HepG2 (cell line): Measurements from ENCODE around the gene CPLX3. TPM values are rescaled to one million over a fixed set of nuclear protein-coding genes. Genes with fewer than 3 reads are reported as not detected.

Experiments used
- ATAC-seq: fragments of 200-7000 bp; cut with Tn5 transposase; 3 replicates; pipeline ENCODE4 v1.9.1; 2020; ENCODE audit warnings: mild to moderate bottlenecking, moderate library complexity
- BruUV-seq: library from RNA; stranded (reverse); fragments of 400-500 nt; replicated peaks from 2 replicates; lab custom pipeline; 2021; lab: Mats Ljungman, UMichigan
- CTCF ChIA-PET: fragments of 300-600 bp; formaldehyde crosslinking; extraction: SDS; loops from one replicate; lab custom pipeline; 2021; ENCODE audit warnings: low total read pairs, inconsistent platforms, low intra/inter-chr PET ratio; lab: Yijun Ruan, JAX
- POLR2A ChIA-PET: fragments of 350-600 bp; sonication (Branson Sonifier 250); formaldehyde crosslinking; loops from one replicate; lab custom pipeline; 2020; ENCODE audit warnings: antibody characterized with exemption, inconsistent platforms; lab: Yijun Ruan, JAX
- DNase-seq: peaks from one replicate; pipeline ENCODE4 v3.0.0-alpha.2; 2015; ENCODE audit warnings: low spot score
- FAIRE-seq: peaks from 3 replicates; lab custom pipeline; 2011; peaks lifted over from hg19 to GRCh38; lab: Jason Lieb, UNC
- H2AFZ ChIP-seq: one replicate; pipeline ENCODE4 v1.6.1; 2011; ENCODE audit warnings: low read length, inconsistent platforms
- H3K27ac ChIP-seq: fragments of 300-600 bp; 3 replicates; pipeline ENCODE4 v1.8.0; 2011; ENCODE audit warnings: mixed run types, mild to moderate bottlenecking, mixed read lengths, low read length, inconsistent platforms; ENCODE audit not compliant: insufficient read depth; ENCODE audit errors: extremely low read length
- H3K27me3 ChIP-seq, 2 experiments: fragments of 200-600 bp in 1 of 2; 2 replicates in 1 of 2; 3 replicates in 1 of 2; pipeline versions ENCODE4 v1.6.0 to v1.8.0; 2011; ENCODE audit warnings: low read length in 2 of 2, mild to moderate bottlenecking in 2 of 2, moderate library complexity in 2 of 2, inconsistent platforms in 1 of 2; ENCODE audit not compliant: insufficient read depth in 2 of 2, control insufficient read depth in 1 of 2
- H3K36me3 ChIP-seq, 2 experiments: fragments of 200-600 bp in 1 of 2; replicated peaks in 1 of 2; 2 replicates in 1 of 2; 3 replicates in 1 of 2; pipeline versions ENCODE4 v1.5.1 to v1.8.0; 2011; ENCODE audit warnings: low read length in 2 of 2, inconsistent platforms in 1 of 2; ENCODE audit not compliant: insufficient read depth in 2 of 2, control insufficient read depth in 1 of 2
- H3K4me1 ChIP-seq: 2 replicates; pipeline ENCODE4 v1.5.1; 2012; ENCODE audit warnings: low read length, inconsistent platforms; ENCODE audit not compliant: insufficient read depth
- H3K4me2 ChIP-seq: 2 replicates; pipeline ENCODE4 v1.6.0; 2011; ENCODE audit warnings: low read depth, low read length, inconsistent platforms
- H3K4me3 ChIP-seq, 3 experiments: fragments of 200-600 bp in 1 of 3; sonication (generic), shearing (Covaris generic) in 1 of 3; replicated peaks in 1 of 3; 2 replicates each; pipeline ENCODE4 v1.5.1; 2011 to 2016; ENCODE audit warnings: low read length in 3 of 3, inconsistent platforms in 2 of 3, low read depth in 2 of 3, mild to moderate bottlenecking in 2 of 3, control low read depth in 1 of 3, mixed read lengths in 1 of 3; ENCODE audit not compliant: insufficient read depth in 1 of 3
- H3K79me2 ChIP-seq: one replicate; pipeline ENCODE4 v1.6.1; 2011; ENCODE audit warnings: low read length, inconsistent platforms; ENCODE audit not compliant: insufficient read depth
- H3K9ac ChIP-seq: 2 replicates; pipeline ENCODE4 v1.6.0; 2011; ENCODE audit warnings: mild to moderate bottlenecking, low read depth, low read length, inconsistent platforms; ENCODE audit not compliant: insufficient read depth
- H3K9me3 ChIP-seq: 2 replicates; pipeline ENCODE4 v1.5.1; 2012; ENCODE audit warnings: mild to moderate bottlenecking, low read length
- H4K20me1 ChIP-seq: 2 replicates; pipeline ENCODE4 v1.6.0; 2011; ENCODE audit warnings: inconsistent platforms, mild to moderate bottlenecking, low read length, moderate library complexity; ENCODE audit not compliant: insufficient read depth
- HCFC1 ChIP-seq: fragments of 150-350 bp; IDR thresholded peaks from 2 replicates; pipeline ENCODE4 v1.6.1; 2014; ENCODE audit warnings: low read depth, low read length
- HOXA3 ChIP-seq: sonication (generic); formaldehyde crosslinking; IDR thresholded peaks from 2 replicates; pipeline ENCODE4 v1.5.0; 2020; ENCODE audit warnings: missing genetic modification reagents
- MIER3 ChIP-seq: IDR thresholded peaks from 2 replicates; pipeline ENCODE4 v1.6.1; 2016; ENCODE audit warnings: missing compliant biosample characterization, borderline replicate concordance
- MXD4 ChIP-seq: IDR thresholded peaks from 2 replicates; pipeline ENCODE4 v1.6.1; 2016; ENCODE audit warnings: mild to moderate bottlenecking, missing biosample characterization, missing genetic modification reagents
- POLR2A ChIP-seq, 2 experiments: IDR thresholded peaks; 2 replicates each; pipeline ENCODE4 v1.6.1; 2011; ENCODE audit warnings: low read depth in 2 of 2, low read length in 2 of 2, mild to moderate bottlenecking in 1 of 2, moderate library complexity in 1 of 2; ENCODE audit not compliant: insufficient read depth in 1 of 2
- POLR2AphosphoS2 ChIP-seq: IDR thresholded peaks from 2 replicates; pipeline ENCODE4 v1.6.1; 2011; ENCODE audit warnings: low read depth, low read length, improper control_type of control experiment
- RFXAP ChIP-seq: sonication (generic); formaldehyde crosslinking; IDR thresholded peaks from 2 replicates; pipeline ENCODE4 v1.4.0; 2020; ENCODE audit warnings: missing genetic modification reagents, borderline replicate concordance
- SAFB2 ChIP-seq: sonication (generic); formaldehyde crosslinking; IDR thresholded peaks from 2 replicates; pipeline ENCODE4 v1.5.1; 2020; ENCODE audit warnings: missing genetic modification reagents, low read depth, mild to moderate bottlenecking, borderline replicate concordance
- SP4 ChIP-seq: sonication (generic); formaldehyde crosslinking; IDR thresholded peaks from 2 replicates; pipeline ENCODE4 v1.8.1; 2023; ENCODE audit warnings: mild to moderate bottlenecking, missing genetic modification reagents
- TBX2 ChIP-seq: sonication (generic); formaldehyde crosslinking; IDR thresholded peaks from 2 replicates; pipeline ENCODE4 v1.5.0; 2020; ENCODE audit warnings: missing genetic modification reagents, mild to moderate bottlenecking, borderline replicate concordance
- ZFAT ChIP-seq: sonication (generic); formaldehyde crosslinking; conservative IDR thresholded peaks from 2 replicates; pipeline ENCODE4 v1.8.1; 2023; ENCODE audit warnings: missing genetic modification reagents, inconsistent platforms
- ZNF136 ChIP-seq: sonication (generic); formaldehyde crosslinking; IDR thresholded peaks from 2 replicates; pipeline ENCODE4 v1.8.1; 2022; ENCODE audit warnings: low read depth, mild to moderate bottlenecking, moderate library complexity, missing genetic modification reagents
- ZNF530 ChIP-seq: sonication (generic); formaldehyde crosslinking; IDR thresholded peaks from 2 replicates; pipeline ENCODE4 v1.5.0; 2020; ENCODE audit warnings: low read depth, mild to moderate bottlenecking, missing genetic modification reagents
- ZNF567 ChIP-seq: sonication (generic); formaldehyde crosslinking; IDR thresholded peaks from 2 replicates; pipeline ENCODE4 v1.8.1; 2023; ENCODE audit warnings: mild to moderate bottlenecking, missing genetic modification reagents, borderline replicate concordance
- WGBS: methylation state at CpG from one replicate; pipeline ENCODE4 v1.1.6; 2017; ENCODE audit warnings: low lambda C conversion rate; 5-methylcytosine and 5-hydroxymethylcytosine counted together
- in situ Hi-C: cut with HindIII; loops from 2 replicates; pipeline ENCODE4 v1.10.0; 2017; ENCODE audit warnings: low pct_unique_long_range_greater_than_20kb; ENCODE audit not compliant: extremely low pct_ligation_motif_present
- intact Hi-C: fragments of 100-400 bp; cut with micrococcal nuclease; formaldehyde crosslinking; loops from one replicate; pipeline ENCODE4 v1.10.0; 2022; ENCODE audit not compliant: unreplicated experiment
- polyA plus RNA-seq, 8 experiments: library from polyadenylated mRNA; depleted of rRNA in 3 of 8; stranded (reverse) in 7 of 8; unstranded in 1 of 8; fragments of >200 nt; fragmentation: Illumina TruSeq in 4 of 8; extraction: Trizol in 4 of 8; gene quantifications; 2 replicates each; pipeline versions ENCODE4 v1.2.1 to v1.2.3, GENCODE V29; 2011 to 2016; ENCODE audit warnings: low read depth in 4 of 8, missing spikeins in 1 of 8, mixed read lengths in 1 of 8; ENCODE audit not compliant: insufficient read depth in 1 of 8
- total RNA-seq, 5 experiments: library from RNA; depleted of rRNA; stranded (reverse); fragments of >200 nt; fragmentation: Illumina TruSeq; extraction: Trizol; gene quantifications; 2 replicates each; pipeline ENCODE4 v1.2.3, GENCODE V29; 2016; ENCODE audit warnings: low read depth in 1 of 5
- TF ChIP-seq, protein P1 (sequence below): sonication (generic); formaldehyde crosslinking; IDR thresholded peaks from 2 replicates; pipeline ENCODE4 v1.8.0; 2022; ENCODE audit warnings: mild to moderate bottlenecking, missing genetic modification reagents, moderate library complexity
- TF ChIP-seq, protein P2 (sequence below): sonication (generic); formaldehyde crosslinking; IDR thresholded peaks from 2 replicates; pipeline ENCODE4 v1.4.0; 2020; ENCODE audit warnings: missing genetic modification reagents
- TF ChIP-seq, protein P3 (sequence below): sonication (generic); formaldehyde crosslinking; IDR thresholded peaks from 2 replicates; pipeline ENCODE4 v1.4.0; 2020; ENCODE audit warnings: mild to moderate bottlenecking, missing genetic modification reagents, borderline replicate concordance

Gene CPLX3
- total and polyA plus RNA-seq, 2 of the 13 experiments (the other 11 are each of a cell fraction or from before 2014, with no cell fraction given): not detected

DNA sequence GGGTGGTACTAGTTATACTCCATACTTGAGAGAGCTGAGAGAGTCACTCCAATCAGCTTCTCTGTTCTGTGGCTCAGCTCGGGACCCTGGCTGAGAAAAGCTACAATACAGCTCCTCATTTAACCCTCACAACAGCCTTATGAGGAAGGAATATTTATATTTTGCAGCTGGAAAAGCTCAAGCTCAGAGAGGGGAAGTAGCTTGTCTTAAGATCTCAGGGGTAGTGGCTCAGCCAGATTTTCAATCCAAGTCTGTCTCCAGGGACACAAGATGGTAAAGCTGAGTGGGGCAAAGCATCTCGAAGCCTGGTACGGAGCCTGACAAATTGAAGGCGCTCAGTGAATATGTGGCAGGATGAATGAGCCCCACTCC is 31.9 kb downstream of the CPLX3 start:
- CTCF ChIA-PET: no interaction called here
- H3K27me3 ChIP-seq: no peaks in the 10 kb centered on the region
- H3K4me1 ChIP-seq: peaks cover 22% of the 10 kb centered on the region
- TF ChIP-seq HCFC1 (no peak), ZNF567 (no peak), POLR2AphosphoS2 (no peak), SAFB2 (CRISPR knock-in tag) (no peak), TBX2 (CRISPR knock-in tag) (no peak), POLR2A (IDR thresholded peaks at IDR 0.05; ENCODE audit: insufficient read depth in 1 of 2, low read depth in 2 of 2, low read length in 2 of 2) (no peak), MXD4 (CRISPR knock-in tag) (no peak), ZNF530 (no peak), ZFAT (no peak), MIER3 (no peak), SP4 (no peak), RFXAP (no peak), ZNF136 (no peak), HOXA3 (no peak)
- TF ChIP-seq, protein P1, sequence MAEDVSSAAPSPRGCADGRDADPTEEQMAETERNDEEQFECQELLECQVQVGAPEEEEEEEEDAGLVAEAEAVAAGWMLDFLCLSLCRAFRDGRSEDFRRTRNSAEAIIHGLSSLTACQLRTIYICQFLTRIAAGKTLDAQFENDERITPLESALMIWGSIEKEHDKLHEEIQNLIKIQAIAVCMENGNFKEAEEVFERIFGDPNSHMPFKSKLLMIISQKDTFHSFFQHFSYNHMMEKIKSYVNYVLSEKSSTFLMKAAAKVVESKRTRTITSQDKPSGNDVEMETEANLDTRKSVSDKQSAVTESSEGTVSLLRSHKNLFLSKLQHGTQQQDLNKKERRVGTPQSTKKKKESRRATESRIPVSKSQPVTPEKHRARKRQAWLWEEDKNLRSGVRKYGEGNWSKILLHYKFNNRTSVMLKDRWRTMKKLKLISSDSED (CRISPR knock-in tag): no peak
- TF ChIP-seq, protein P2, sequence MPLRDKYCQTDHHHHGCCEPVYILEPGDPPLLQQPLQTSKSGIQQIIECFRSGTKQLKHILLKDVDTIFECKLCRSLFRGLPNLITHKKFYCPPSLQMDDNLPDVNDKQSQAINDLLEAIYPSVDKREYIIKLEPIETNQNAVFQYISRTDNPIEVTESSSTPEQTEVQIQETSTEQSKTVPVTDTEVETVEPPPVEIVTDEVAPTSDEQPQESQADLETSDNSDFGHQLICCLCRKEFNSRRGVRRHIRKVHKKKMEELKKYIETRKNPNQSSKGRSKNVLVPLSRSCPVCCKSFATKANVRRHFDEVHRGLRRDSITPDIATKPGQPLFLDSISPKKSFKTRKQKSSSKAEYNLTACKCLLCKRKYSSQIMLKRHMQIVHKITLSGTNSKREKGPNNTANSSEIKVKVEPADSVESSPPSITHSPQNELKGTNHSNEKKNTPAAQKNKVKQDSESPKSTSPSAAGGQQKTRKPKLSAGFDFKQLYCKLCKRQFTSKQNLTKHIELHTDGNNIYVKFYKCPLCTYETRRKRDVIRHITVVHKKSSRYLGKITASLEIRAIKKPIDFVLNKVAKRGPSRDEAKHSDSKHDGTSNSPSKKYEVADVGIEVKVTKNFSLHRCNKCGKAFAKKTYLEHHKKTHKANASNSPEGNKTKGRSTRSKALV (CRISPR knock-in tag): no peak
- TF ChIP-seq, protein P3, sequence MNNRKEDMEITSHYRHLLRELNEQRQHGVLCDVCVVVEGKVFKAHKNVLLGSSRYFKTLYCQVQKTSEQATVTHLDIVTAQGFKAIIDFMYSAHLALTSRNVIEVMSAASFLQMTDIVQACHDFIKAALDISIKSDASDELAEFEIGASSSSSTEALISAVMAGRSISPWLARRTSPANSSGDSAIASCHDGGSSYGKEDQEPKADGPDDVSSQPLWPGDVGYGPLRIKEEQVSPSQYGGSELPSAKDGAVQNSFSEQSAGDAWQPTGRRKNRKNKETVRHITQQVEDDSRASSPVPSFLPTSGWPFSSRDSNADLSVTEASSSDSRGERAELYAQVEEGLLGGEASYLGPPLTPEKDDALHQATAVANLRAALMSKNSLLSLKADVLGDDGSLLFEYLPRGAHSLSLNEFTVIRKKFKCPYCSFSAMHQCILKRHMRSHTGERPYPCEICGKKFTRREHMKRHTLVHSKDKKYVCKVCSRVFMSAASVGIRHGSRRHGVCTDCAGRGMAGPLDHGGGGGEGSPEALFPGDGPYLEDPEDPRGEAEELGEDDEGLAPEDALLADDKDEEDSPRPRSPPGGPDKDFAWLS: no peak
- in situ Hi-C loops (no loop called here), intact Hi-C loops (no loop called here)
- no peak for FAIRE-seq
- H2AFZ ChIP-seq: no peak overlapping the region
- H3K9ac ChIP-seq: no peak overlapping the region
- no peak for ATAC-seq
- H3K4me2 ChIP-seq: no peak overlapping the region
- H3K27ac ChIP-seq: no peak overlapping the region
- WGBS: 99% methylated on average over 4 of the region's 4 CpGs
- no peak overlapping the region for H3K4me3 ChIP-seq
- H3K36me3 ChIP-seq: peaks cover 4 to 13% of the 10 kb centered on the region in 2 experiments; a peak in 4 of 5 replicates
- no peak for DNase-seq
- H3K9me3 ChIP-seq: no peaks in the 10 kb centered on the region
- H3K79me2 ChIP-seq: peaks cover 13% of the 10 kb centered on the region
- POLR2A ChIA-PET: interaction anchor here (0.7 to 1.1 kb wide), 2 partner anchors 16 to 65 kb away, joined by 3 to 4 read pairs; no protein-coding TSS in a partner anchor
- peaks cover 5% of the 10 kb centered on the region; the same call in 1 of the 2 replicates for H4K20me1 ChIP-seq
- BruUV-seq: no TSS peak
